Adrenal gland (tissue), 12 donors: Measurements from ENCODE around the gene PTDSS2. TPM values are rescaled to one million over a fixed set of nuclear protein-coding genes. Genes with fewer than 3 reads are reported as not detected.
A peak's percentile ranks its signal among the peaks of the same experiment; 100 is the strongest.

Experiments
- DNase-seq, 7 donors: peaks; one replicate each; pipeline ENCODE4 v3.0.0-alpha.2; 2019 to 2020
- H3K27ac ChIP-seq, 5 donors: fragments of 200-600 bp; sonication (generic) in 4 of 5; 1 replicate in 3 of 5; 2 replicates in 2 of 5; pipeline versions ENCODE4 v1.5.1 to v1.8.0; 2016 to 2020; ENCODE audit warnings: mild to moderate bottlenecking in 1 of 5
- H3K27me3 ChIP-seq: fragments of 200-600 bp; 2 replicates; pipeline ENCODE4 v1.8.0; 2021
- H3K36me3 ChIP-seq, 2 donors: fragments of 200-600 bp; replicated peaks in 1 of 2; 1 replicate in 1 of 2; 2 replicates in 1 of 2; pipeline versions ENCODE4 v1.5.1 to v1.8.0; 2018 to 2022
- H3K4me1 ChIP-seq, 2 donors: fragments of 200-600 bp; replicated peaks in 1 of 2; 1 replicate in 1 of 2; 2 replicates in 1 of 2; pipeline versions ENCODE4 v1.5.1 to v1.8.0; 2018 to 2021
- H3K4me3 ChIP-seq, 4 donors: fragments of 200-600 bp; sonication (generic) in 3 of 4; one replicate each; pipeline ENCODE4 v1.5.1; 2016 to 2018
- H3K9me3 ChIP-seq, 3 donors: fragments of 200-600 bp; sonication (generic) in 1 of 3; replicated peaks in 1 of 3; 1 replicate in 2 of 3; 2 replicates in 1 of 3; pipeline versions ENCODE4 v1.5.1 to v1.8.0; 2016 to 2021
- CTCF ChIP-seq, 6 experiments: fragments of 450-650 bp in 4 of 6; fragments of 200-600 bp in 2 of 6; sonication (generic) in 1 of 6; IDR thresholded peaks; 1 replicate in 5 of 6; 2 replicates in 1 of 6; pipeline versions ENCODE4 v1.5.1 to v1.8.0; 2016 to 2021; ENCODE audit warnings: antibody characterized with exemption in 6 of 6, mild to moderate bottlenecking in 2 of 6, moderate library complexity in 1 of 6
- POLR2A ChIP-seq, 2 donors: fragments of 450-650 bp; IDR thresholded peaks; one replicate each; pipeline ENCODE4 v1.6.1; 2017; ENCODE audit warnings: antibody characterized with exemption in 2 of 2, mild to moderate bottlenecking in 2 of 2, moderate library complexity in 1 of 2
- WGBS, 4 donors: extraction: QIAGEN DNeasy Blood & Tissue Kit in 2 of 4; methylation state at CpG; one replicate each; pipeline versions ENCODE4 v1.1.5 to v1.1.7; 2013 to 2017; 5-methylcytosine and 5-hydroxymethylcytosine counted together
- intact Hi-C, 2 donors: fragments of 100-400 bp; cut with DNase I; formaldehyde crosslinking; loops; one replicate each; pipeline versions ENCODE4 v1.14.1 to v1.15.0; 2022 to 2023
- polyA plus RNA-seq, 3 donors: library from polyadenylated mRNA; stranded (reverse); fragments of 200-250 nt in 2 of 3; fragments of 350-450 nt in 1 of 3; fragmentation: Illumina TruSeq in 1 of 3; extraction: RNeasy Lipid Tissue Mini Kit (QIAGEN cat#74804) in 1 of 3; gene quantifications; one replicate each; pipeline ENCODE4 v1.2.3, GENCODE V29; 2013 to 2014
- total RNA-seq, 9 donors: library from RNA; depleted of rRNA in 4 of 9; stranded (reverse); fragments of >200 nt in 4 of 9; fragments of 120-200 nt in 1 of 9; fragmentation: NEBNext Ultra II Directional in 1 of 9; extraction: Animal tissue kit (Norgen Biotek cat#: 25700) in 1 of 9; gene quantifications; one replicate each; pipeline versions ENCODE4 v1.1.0 to v1.2.4, GENCODE V29; 2013 to 2023
- donor health status: healthy with polysubstance abuse.
- donor health status: Bipolar disorder and iron deficiency.
- donor health status: DM: yes; HTN: yes; CAD: no.
- donor health status: DM: no; HTN: no; CAD: no.
- donor health status: DM: no; HTN: no; CAD: no.
- donor health status: DM: yes; HTN: yes; CAD: no.

The PTDSS2 gene
- total and polyA plus RNA-seq, 12 donors: 11.0 to 109 (median 44.7) TPM

GRCh38 chr11:413120-414081, 36.7 kb upstream of the PTDSS2 start:
- Histone ChIP-seq H3K9me3 (no peaks in the 10 kb centered on the region), H3K4me1 (no peaks in the 10 kb centered on the region), H3K4me3 (no peak overlapping the region), H3K36me3 (no peaks in the 10 kb centered on the region), H3K27ac (no peak overlapping the region), H3K27me3 (peaks cover 31% of the 10 kb centered on the region)
- intact Hi-C loops: no loop called here
- 34 to 56% (median 50%) methylated on average over 10 to 13 of the region's 14 CpGs for WGBS, 4 donors
- no peak for TF ChIP-seq CTCF (IDR thresholded peaks at IDR 0.05)
- no peak for TF ChIP-seq POLR2A (IDR thresholded peaks at IDR 0.05)
- peak in 1 of 7 donors; percentile 4 for DNase-seq

- intact Hi-C loops: no loop called here
Measured at GRCh38 chr11:414318-414857, 35.7 kb upstream of the PTDSS2 start.

GRCh38 chr11:415640-416041, 34.4 kb upstream of the PTDSS2 start:
- H3K27ac ChIP-seq: peak overlapping the region in 2 of 5 donors; percentile 27 to 74
- peak overlapping the region in 1 of 4 donors; percentile 34 for H3K4me3 ChIP-seq
- H3K4me1 ChIP-seq: no peaks in the 10 kb centered on the region
- intact Hi-C loops: no loop called here
- 66 to 84% (median 67%) methylated on average over 2 to 5 of the region's 5 CpGs for WGBS, 4 donors
- no peak for DNase-seq
- TF ChIP-seq CTCF (IDR thresholded peaks at IDR 0.05) (no peak), POLR2A (IDR thresholded peaks at IDR 0.05) (no peak)
- H3K9me3 ChIP-seq: no peaks in the 10 kb centered on the region
- H3K36me3 ChIP-seq: no peaks in the 10 kb centered on the region
- H3K27me3 ChIP-seq: peaks cover 42% of the 10 kb centered on the region

More at GRCh38 chr11:414318-414857, 35.7 kb upstream of the PTDSS2 start:
- Histone ChIP-seq H3K36me3 (no peaks in the 10 kb centered on the region), H3K27me3 (peaks cover 33% of the 10 kb centered on the region), H3K4me1 (no peaks in the 10 kb centered on the region), H3K4me3 (peak overlapping the region in 1 of 4 donors; percentile 34), H3K9me3 (no peaks in the 10 kb centered on the region), H3K27ac (peak overlapping the region in 1 of 5 donors; percentile 29)
- no peak for TF ChIP-seq CTCF (IDR thresholded peaks at IDR 0.05)
- no peak for TF ChIP-seq POLR2A (IDR thresholded peaks at IDR 0.05)
- 29 to 66% (median 61%) methylated on average over 3 to 9 of the region's 9 CpGs for WGBS, 4 donors
- no peak for DNase-seq

GRCh38 chr11:416051-416756, 33.9 kb upstream of the PTDSS2 start:
- no peak for DNase-seq
- H3K27me3 ChIP-seq: peaks cover 42% of the 10 kb centered on the region
- peak overlapping the region in 3 of 5 donors; percentile 20 to 74 (median 27) for H3K27ac ChIP-seq
- no peak for TF ChIP-seq POLR2A (IDR thresholded peaks at IDR 0.05)
- TF ChIP-seq CTCF (IDR thresholded peaks at IDR 0.05): no peak
- no peaks in the 10 kb centered on the region for H3K9me3 ChIP-seq
- H3K4me1 ChIP-seq: no peaks in the 10 kb centered on the region
- no peaks in the 10 kb centered on the region for H3K36me3 ChIP-seq
- 11 to 19% (median 14%) methylated on average over 18 to 45 of the region's 45 CpGs for WGBS, 4 donors
- H3K4me3 ChIP-seq: peak overlapping the region in 1 of 4 donors; percentile 54
- intact Hi-C loops: no loop called here
